Peyer's patch (tissue), 4 donors: Measurements from ENCODE around the gene TDRD9. TPM values are rescaled to one million over a fixed set of nuclear protein-coding genes. Genes with fewer than 3 reads are reported as not detected.

Experiments used
- DNase-seq, 3 donors: peaks; one replicate each; pipeline ENCODE4 v3.0.0-alpha.2; 2017 to 2019
- H3K27ac ChIP-seq, 4 donors: fragments of 200-600 bp; sonication (generic); one replicate each; pipeline ENCODE4 v1.5.1; 2016 to 2019
- H3K27me3 ChIP-seq, 2 donors: fragments of 200-600 bp; sonication (generic); one replicate each; pipeline ENCODE4 v1.5.1; 2019
- H3K36me3 ChIP-seq, 3 donors: fragments of 200-600 bp; sonication (generic); one replicate each; pipeline ENCODE4 v1.5.1; 2016 to 2019
- H3K4me1 ChIP-seq, 4 donors: fragments of 200-600 bp; sonication (generic); one replicate each; pipeline ENCODE4 v1.5.1; 2016 to 2019
- H3K4me3 ChIP-seq, 4 donors: fragments of 200-600 bp; sonication (generic); 1 replicate in 3 of 4; 2 replicates in 1 of 4; pipeline ENCODE4 v1.5.1; 2016 to 2019; ENCODE audit warnings: mild to moderate bottlenecking in 1 of 4
- H3K9me3 ChIP-seq, 4 donors: fragments of 200-600 bp; sonication (generic); one replicate each; pipeline ENCODE4 v1.5.1; 2016 to 2019; ENCODE audit warnings: mild to moderate bottlenecking in 1 of 4
- POLR2A ChIP-seq, 2 donors: fragments of 450-650 bp; IDR thresholded peaks; one replicate each; pipeline ENCODE4 v1.5.1; 2017; ENCODE audit warnings: antibody characterized with exemption in 2 of 2, mild to moderate bottlenecking in 2 of 2, moderate library complexity in 2 of 2
- total RNA-seq, 4 donors: library from RNA; depleted of rRNA; stranded (reverse); fragments of >200 nt; gene quantifications; one replicate each; pipeline ENCODE4 v1.1.0, GENCODE V29; 2016
- TF ChIP-seq, protein P1 (sequence below), 6 experiments: fragments of 450-650 bp in 4 of 6; fragments of 200-600 bp in 2 of 6; sonication (generic) in 1 of 6; IDR thresholded peaks; one replicate each; pipeline ENCODE4 v1.5.1; 2017 to 2019; ENCODE audit warnings: antibody characterized with exemption in 6 of 6, mild to moderate bottlenecking in 3 of 6, moderate library complexity in 1 of 6

TDRD9 gene
- total RNA-seq, 4 donors from 2014 or later, result 0.40 TPM; not detected in 3

DNA sequence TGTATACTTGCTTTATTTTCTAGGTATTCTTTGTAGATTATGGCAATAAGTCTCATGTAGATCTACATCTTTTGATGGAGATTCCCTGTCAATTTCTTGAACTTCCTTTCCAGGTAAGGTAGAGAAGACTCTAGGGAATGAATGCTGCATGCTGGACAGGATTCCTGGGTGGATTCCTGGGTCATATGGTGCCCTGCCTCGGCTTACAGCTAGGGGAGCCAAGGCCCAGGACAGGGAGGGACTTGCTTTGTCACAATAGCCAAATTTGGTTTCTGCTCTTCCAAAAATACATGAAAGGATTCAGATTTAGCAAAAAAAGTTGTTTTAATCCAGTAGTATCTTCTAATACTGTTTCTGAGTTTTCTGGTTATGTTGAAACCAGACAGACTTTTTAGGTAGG lies 97.8 kb downstream of the TDRD9 start:
- no peaks in the 10 kb centered on the region for H3K9me3 ChIP-seq

DNA sequence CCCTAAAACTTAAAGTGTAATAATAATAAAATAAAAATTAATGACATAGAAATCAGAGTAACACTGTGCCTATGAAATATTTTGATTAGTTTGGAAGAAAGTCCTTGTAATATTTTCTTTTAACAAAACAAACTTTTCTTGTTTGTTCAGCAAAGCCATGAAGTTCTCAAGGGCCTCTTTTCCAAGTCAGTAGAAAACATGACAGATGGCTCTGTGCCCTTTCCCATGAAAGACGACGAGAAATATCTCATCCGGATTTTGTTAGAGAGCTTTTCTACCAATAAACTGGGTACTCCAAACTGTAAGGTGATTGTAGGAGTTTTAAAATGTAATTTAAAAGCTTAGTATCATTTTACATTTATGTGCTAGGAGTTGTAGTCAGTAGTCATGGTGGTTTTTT lies 102.7 kb downstream of the TDRD9 start:
- H3K4me3 ChIP-seq, result no peak overlapping the region
- no peak for DNase-seq

More for the DNA sequence above, 97.8 kb downstream of the TDRD9 start:
- no peak for DNase-seq
- Histone ChIP-seq H3K27ac (no peak overlapping the region), H3K4me1 (no peaks in the 10 kb centered on the region), H3K36me3 (no peaks in the 10 kb centered on the region), H3K4me3 (no peak overlapping the region), H3K27me3 (no peaks in the 10 kb centered on the region)
- no peak for TF ChIP-seq POLR2A (IDR thresholded peaks at IDR 0.05)
- TF ChIP-seq, protein P1, sequence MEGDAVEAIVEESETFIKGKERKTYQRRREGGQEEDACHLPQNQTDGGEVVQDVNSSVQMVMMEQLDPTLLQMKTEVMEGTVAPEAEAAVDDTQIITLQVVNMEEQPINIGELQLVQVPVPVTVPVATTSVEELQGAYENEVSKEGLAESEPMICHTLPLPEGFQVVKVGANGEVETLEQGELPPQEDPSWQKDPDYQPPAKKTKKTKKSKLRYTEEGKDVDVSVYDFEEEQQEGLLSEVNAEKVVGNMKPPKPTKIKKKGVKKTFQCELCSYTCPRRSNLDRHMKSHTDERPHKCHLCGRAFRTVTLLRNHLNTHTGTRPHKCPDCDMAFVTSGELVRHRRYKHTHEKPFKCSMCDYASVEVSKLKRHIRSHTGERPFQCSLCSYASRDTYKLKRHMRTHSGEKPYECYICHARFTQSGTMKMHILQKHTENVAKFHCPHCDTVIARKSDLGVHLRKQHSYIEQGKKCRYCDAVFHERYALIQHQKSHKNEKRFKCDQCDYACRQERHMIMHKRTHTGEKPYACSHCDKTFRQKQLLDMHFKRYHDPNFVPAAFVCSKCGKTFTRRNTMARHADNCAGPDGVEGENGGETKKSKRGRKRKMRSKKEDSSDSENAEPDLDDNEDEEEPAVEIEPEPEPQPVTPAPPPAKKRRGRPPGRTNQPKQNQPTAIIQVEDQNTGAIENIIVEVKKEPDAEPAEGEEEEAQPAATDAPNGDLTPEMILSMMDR (IDR thresholded peaks at IDR 0.05), result no peak

DNA sequence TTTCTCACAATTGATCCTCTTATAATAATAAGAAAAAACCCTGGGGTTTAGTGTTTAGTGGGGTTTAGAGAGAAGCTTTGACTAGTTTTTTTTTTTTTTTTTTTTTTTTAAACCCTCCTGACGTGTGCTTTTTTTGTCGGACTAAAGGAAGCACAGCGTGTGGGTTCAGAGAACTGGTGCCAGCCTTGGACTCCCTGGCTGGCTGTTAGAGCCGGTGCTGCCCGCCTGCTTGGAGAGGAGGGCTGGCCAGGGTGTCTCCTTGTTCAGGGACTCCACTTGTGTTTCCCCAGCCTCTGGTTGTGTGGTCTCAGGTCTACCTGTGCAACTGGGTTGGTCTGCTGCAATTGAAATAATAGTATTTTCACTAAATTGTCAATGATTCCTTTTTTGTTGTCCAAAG lies 103.1 kb downstream of the TDRD9 start:
- DNase-seq, result no peak

More for the DNA sequence above, 102.7 kb downstream of the TDRD9 start:
- TF ChIP-seq, protein P1 (IDR thresholded peaks at IDR 0.05), result no peak
- TF ChIP-seq POLR2A (IDR thresholded peaks at IDR 0.05), result no peak
- H3K9me3 ChIP-seq, result no peaks in the 10 kb centered on the region
- no peak overlapping the region for H3K27ac ChIP-seq
- H3K4me1 ChIP-seq, result no peaks in the 10 kb centered on the region
- H3K36me3 ChIP-seq, result no peaks in the 10 kb centered on the region
- no peaks in the 10 kb centered on the region for H3K27me3 ChIP-seq

DNA sequence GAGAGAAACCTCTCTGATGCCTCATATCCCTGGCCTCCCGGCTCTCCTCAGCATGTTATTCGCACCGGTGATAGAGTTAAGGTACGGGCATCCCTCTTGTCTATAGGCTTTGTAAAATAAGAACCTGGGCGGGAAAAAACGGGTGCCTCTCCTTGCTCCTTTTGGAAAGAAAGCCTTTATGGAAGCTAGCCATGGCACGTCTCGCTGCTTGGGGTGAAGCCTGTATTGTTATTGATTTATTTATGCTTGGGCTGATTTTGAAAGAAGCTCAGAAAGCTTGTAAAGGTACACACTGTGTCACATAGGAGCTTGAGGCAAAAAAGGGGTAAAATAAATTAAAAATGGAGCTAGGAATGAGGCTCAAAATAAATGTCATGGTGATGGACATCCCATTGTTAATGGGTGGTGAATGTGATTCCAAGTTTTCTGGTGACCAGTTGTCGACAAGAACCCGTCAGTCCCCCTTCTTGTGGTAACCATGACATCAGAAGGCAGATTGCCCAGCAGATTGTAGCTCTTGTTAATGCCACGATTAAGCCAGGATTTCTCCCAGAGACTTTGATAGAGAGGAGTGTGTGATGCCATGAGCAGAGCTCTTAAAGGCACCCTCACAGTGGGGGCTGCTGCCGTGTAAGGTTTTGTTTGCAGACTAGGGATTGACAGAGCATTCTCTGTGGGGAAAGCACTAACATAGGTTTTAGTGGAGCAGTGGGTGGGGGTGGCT lies 106.9 kb downstream of the TDRD9 start:
- no peaks in the 10 kb centered on the region for H3K4me1 ChIP-seq
- H3K27ac ChIP-seq, result no peak overlapping the region
- H3K9me3 ChIP-seq, result no peaks in the 10 kb centered on the region
- no peak for DNase-seq
- TF ChIP-seq, protein P1 (IDR thresholded peaks at IDR 0.05), result no peak
- TF ChIP-seq POLR2A (IDR thresholded peaks at IDR 0.05), result no peak
- H3K36me3 ChIP-seq, result no peaks in the 10 kb centered on the region
- no peaks in the 10 kb centered on the region for H3K27me3 ChIP-seq
- H3K4me3 ChIP-seq, result no peak overlapping the region

More for the DNA sequence above, 103.1 kb downstream of the TDRD9 start:
- Histone ChIP-seq H3K4me1 (no peaks in the 10 kb centered on the region), H3K9me3 (no peaks in the 10 kb centered on the region), H3K36me3 (no peaks in the 10 kb centered on the region), H3K4me3 (no peak overlapping the region), H3K27ac (no peak overlapping the region), H3K27me3 (no peaks in the 10 kb centered on the region)
- TF ChIP-seq, protein P1 (IDR thresholded peaks at IDR 0.05), result no peak
- TF ChIP-seq POLR2A (IDR thresholded peaks at IDR 0.05), result no peak

DNA sequence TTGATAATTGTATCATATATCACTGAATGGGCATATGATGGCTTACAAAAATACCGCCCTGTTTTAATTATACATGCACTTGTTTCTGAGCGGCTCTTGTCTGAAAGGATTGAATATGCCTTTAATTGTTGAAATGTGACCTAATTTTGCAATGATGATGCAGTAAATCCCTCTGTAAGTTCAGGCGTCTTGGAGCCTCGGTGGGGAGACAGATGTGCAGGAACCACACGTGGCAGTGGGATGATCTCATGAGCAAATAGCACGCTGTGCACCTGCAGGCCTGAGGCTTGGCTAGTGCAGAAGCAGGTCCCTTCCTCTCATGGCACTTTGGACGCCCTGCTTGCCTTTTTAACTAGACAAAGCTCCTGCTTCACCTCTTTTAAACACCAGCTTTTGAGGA lies 108.0 kb downstream of the TDRD9 start:
- H3K36me3 ChIP-seq, result no peaks in the 10 kb centered on the region
- no peaks in the 10 kb centered on the region for H3K27me3 ChIP-seq
- H3K4me3 ChIP-seq, result no peak overlapping the region
- no peaks in the 10 kb centered on the region for H3K9me3 ChIP-seq
- DNase-seq, result no peak
- TF ChIP-seq, protein P1 (IDR thresholded peaks at IDR 0.05), result no peak
- TF ChIP-seq POLR2A (IDR thresholded peaks at IDR 0.05), result no peak
- H3K4me1 ChIP-seq, result no peaks in the 10 kb centered on the region
- no peak overlapping the region for H3K27ac ChIP-seq
